ENCODE data around the gene GSTA4. TPM values are rescaled to one million over a fixed set of nuclear protein-coding genes. Genes with fewer than 3 reads are reported as not detected.
"Not testable (repeated sequence)": the region's sequence is repeated elsewhere in the genome, so short reads cannot be mapped to it uniquely, and the experiment has no call there.

The GSTA4 gene
- total RNA-seq, 2 experiments from 2014 or later: 23.5 to 28.9 TPM

DNA sequence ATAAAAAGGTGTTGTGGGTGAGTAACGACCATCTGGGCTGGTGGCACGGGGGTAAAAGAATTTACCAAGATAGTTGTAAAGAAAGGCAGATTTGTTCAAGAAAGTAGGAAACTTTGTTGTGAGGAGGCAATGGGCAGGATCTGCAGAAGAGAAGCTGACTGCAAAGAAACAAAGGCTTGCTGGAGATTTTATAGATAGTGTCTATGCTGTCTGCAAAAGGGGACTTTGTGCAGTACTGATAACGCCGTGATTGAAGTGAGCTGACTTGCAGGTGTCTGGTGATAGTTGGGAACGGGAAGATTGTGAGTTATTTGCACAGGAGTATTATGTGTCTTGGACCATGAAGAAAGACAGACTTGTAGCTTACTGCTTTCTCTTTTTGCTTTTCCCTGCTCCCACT is 48.8 kb downstream of the GSTA4 start:
- H3K9me3 Mint-ChIP-seq (ENCODE audit: low read depth): no peaks in the 10 kb centered on the region
- ATAC-seq: no peak
- H3K27me3 Mint-ChIP-seq: peaks cover 29% of the 10 kb centered on the region
- peaks cover 7% of the 10 kb centered on the region for H3K4me1 Mint-ChIP-seq
- intact Hi-C loops (cut with DNase I, micrococcal nuclease): no loop called here
- H3K36me3 Mint-ChIP-seq (ENCODE audit: low read depth): no peaks in the 10 kb centered on the region
- CTCF ChIA-PET: interaction anchor here (0.6 kb wide), 1 partner anchor 10 kb away, joined by 3 read pairs; no protein-coding TSS in a partner anchor
- H3K27ac Mint-ChIP-seq: no peak overlapping the region
- POLR2A ChIA-PET: no interaction called here
- no peak overlapping the region for H3K4me3 Mint-ChIP-seq
- no peak for DNase-seq

DNA sequence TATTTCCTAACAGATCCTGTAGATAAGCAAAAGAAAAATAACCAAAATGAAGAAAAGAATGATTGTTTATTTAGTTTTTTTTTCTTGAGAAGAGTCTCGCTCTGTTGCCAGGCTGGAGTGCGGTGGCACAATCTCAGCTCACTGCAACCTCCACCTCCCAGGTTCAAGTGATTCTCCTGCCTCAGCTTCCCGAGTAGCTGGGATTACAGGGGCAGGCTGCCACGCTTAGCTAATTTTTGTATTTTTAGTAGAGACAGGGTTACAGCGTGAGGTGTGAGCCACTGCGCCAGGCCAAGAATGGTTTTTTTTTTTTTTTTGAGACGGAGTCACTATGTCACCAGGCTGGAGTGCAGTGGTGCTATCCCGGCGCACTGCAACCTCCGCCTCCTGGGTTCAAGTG is 52.3 kb downstream of the GSTA4 start:
- POLR2A ChIA-PET; ATAC-seq; H3K4me3 Mint-ChIP-seq; H3K27ac Mint-ChIP-seq; H3K9me3 Mint-ChIP-seq (ENCODE audit: low read depth); H3K4me1 Mint-ChIP-seq; CTCF ChIA-PET; H3K36me3 Mint-ChIP-seq (ENCODE audit: low read depth); intact Hi-C loops (cut with DNase I, micrococcal nuclease); DNase-seq: not testable (repeated sequence)
- H3K27me3 Mint-ChIP-seq: peaks cover 23% of the 10 kb centered on the region

DNA sequence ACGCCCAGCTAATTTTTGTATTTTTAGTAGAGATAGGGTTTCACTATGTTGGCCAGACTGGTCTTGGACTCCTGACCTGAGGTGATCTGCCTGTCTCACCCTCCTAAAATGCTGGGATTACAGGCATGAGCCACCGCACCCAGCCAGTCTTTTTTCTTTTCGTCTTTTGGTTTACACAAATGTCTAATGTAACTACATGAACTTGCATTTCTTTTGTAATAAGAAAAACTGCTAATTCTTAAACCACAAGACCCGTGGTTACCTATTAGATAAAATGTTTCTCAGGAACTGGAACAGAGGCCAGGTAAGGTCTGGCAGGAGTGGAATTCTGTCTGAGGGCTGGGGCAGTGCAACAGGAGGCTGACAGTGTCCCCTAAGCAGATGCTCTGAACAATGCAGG is 52.9 kb downstream of the GSTA4 start:
- Mint-ChIP-seq H3K27me3 (peaks cover 19% of the 10 kb centered on the region), H3K4me3 (no peak overlapping the region), H3K27ac (no peak overlapping the region), H3K4me1 (peaks cover 7% of the 10 kb centered on the region), H3K9me3 (ENCODE audit: low read depth) (no peaks in the 10 kb centered on the region), H3K36me3 (ENCODE audit: low read depth) (no peaks in the 10 kb centered on the region)
- ChIA-PET POLR2A (no interaction called here), CTCF (interaction anchor here (0.6 to 0.8 kb wide), 3 partner anchors 18 to 778 kb away, joined by 3 to 4 read pairs (median 3); no protein-coding TSS in a partner anchor)
- ATAC-seq: no peak
- no peak for DNase-seq
- intact Hi-C loops (cut with DNase I, micrococcal nuclease): no loop called here

DNA sequence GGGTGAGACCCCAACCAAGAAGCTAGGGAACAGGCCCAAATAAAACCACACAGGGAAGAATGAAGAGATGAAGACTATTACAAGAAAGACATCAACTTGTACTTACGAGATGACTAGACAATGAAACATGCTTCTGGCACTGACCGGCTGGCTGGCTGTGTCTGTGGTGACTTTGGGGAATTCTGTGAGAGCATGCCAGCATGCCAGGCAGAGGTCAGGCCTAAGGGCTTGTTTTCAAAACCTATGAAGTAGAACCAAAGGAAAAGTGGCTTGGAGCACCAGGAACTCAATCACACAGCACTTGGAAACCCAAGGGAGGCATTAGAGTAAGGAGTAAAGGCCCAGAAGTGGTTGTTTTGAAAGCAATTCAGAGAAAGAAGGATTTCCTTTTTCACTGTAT is 57.2 kb downstream of the GSTA4 start:
- CTCF ChIA-PET: no interaction called here
- POLR2A ChIA-PET: no interaction called here
- H3K27me3 Mint-ChIP-seq: peaks cover 3% of the 10 kb centered on the region
- H3K9me3 Mint-ChIP-seq (ENCODE audit: low read depth): no peaks in the 10 kb centered on the region
- no peak overlapping the region for H3K4me3 Mint-ChIP-seq
- no peak for DNase-seq
- H3K36me3 Mint-ChIP-seq (ENCODE audit: low read depth): no peaks in the 10 kb centered on the region
- no peak overlapping the region for H3K27ac Mint-ChIP-seq
- intact Hi-C loops (cut with DNase I, micrococcal nuclease): no loop called here
- no peaks in the 10 kb centered on the region for H3K4me1 Mint-ChIP-seq
- ATAC-seq: no peak

DNA sequence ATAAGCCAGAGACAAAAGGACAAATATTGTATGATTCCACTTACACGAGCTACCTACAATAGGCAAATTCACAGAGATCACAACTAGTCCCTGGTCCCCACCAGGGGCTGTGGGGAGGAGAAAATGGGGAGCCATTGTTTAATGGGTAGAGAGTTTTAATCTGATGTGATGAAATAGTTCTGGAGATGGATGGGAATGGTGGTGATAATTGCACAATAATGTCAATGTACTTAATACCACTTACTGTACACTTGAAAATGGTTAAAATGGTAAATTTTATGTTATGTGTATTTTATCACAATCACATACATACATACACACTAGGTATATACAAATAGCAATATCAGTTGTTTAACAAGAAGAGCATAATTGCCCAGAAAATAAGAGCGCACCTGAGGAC is 61.3 kb downstream of the GSTA4 start:
- no peak for DNase-seq
- Mint-ChIP-seq H3K27ac (no peak overlapping the region), H3K4me3 (no peak overlapping the region), H3K36me3 (ENCODE audit: low read depth) (no peaks in the 10 kb centered on the region), H3K27me3 (no peaks in the 10 kb centered on the region), H3K4me1 (peaks cover 2% of the 10 kb centered on the region), H3K9me3 (ENCODE audit: low read depth) (no peaks in the 10 kb centered on the region)
- ChIA-PET POLR2A (no interaction called here), CTCF (no interaction called here)
- no peak for ATAC-seq
- intact Hi-C loops (cut with DNase I, micrococcal nuclease): no loop called here

DNA sequence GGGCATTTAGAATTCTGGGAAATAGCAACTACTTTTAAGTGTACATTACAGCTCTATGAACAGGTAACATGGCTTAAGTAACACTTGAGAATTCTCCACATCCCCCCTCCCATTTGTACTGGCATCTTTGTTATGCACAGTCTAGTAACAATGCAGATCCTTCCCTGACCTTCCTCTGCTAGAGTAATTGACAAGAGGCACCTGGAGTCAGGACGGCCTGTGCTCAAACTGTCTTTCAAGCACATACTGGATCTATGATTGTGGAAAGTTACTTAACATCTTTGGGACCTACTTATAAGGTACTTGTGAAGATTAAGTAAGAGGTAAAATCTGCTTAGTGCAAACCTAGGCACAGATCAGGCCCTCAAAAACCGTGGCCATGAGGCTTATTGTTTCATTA is 63.7 kb downstream of the GSTA4 start:
- POLR2A ChIA-PET: no interaction called here
- Mint-ChIP-seq H3K36me3 (ENCODE audit: low read depth) (no peaks in the 10 kb centered on the region), H3K27me3 (no peaks in the 10 kb centered on the region), H3K4me3 (no peak overlapping the region), H3K4me1 (peaks cover 2% of the 10 kb centered on the region), H3K9me3 (ENCODE audit: low read depth) (no peaks in the 10 kb centered on the region), H3K27ac (no peak overlapping the region)
- intact Hi-C loops (cut with DNase I, micrococcal nuclease): no loop called here
- CTCF ChIA-PET: interaction anchor here (0.8 kb wide), 1 partner anchor 50 kb away, joined by 3 read pairs; no protein-coding TSS in a partner anchor
- ATAC-seq (no peak), DNase-seq (no peak)

DNA sequence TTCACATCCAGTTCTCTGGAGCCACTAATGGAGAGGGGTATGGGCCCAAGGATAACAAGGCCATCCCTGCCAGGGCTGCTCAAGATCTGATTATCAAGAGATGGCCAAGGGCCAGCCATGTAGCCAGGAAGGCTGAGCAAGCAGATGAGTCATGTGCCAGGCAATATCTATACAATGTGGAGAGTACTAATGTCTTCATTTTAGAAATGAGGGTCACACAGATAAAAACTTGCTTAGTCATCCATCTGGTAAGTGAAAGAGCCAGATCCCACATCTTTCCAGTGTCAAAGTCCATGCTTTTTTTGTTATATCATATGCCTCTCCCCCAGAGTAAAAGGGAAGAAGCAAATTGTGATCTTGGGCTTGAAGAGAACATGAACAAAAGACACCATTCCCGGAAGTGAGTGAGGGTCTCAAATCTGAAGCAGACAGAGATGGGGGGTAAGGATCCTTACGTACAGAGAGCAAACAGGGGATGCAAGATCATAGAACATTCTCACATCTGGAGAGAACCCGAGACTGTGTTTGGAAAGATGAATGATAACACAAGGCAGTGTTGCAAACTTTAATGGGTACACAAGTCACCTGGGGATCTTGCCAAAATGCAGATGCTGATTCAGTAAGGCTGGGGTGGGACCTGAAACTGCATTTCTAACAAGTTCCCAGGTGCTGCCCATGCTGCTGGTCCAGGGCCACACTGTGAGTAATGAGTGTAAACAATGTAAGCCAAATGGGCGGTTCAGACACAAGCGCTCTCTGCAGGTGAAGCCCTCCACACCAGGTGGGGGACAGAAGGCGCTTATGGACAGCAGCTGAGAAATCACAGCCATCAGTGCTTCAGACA is 65.5 kb downstream of the GSTA4 start:
- H3K27me3 Mint-ChIP-seq: no peaks in the 10 kb centered on the region
- DNase-seq: no peak
- H3K4me1 Mint-ChIP-seq: peaks cover 2% of the 10 kb centered on the region
- ATAC-seq: peak; percentile 36
- intact Hi-C loops (cut with DNase I, micrococcal nuclease): no loop called here
- no peaks in the 10 kb centered on the region for H3K36me3 Mint-ChIP-seq (ENCODE audit: low read depth)
- CTCF ChIA-PET: no interaction called here
- H3K9me3 Mint-ChIP-seq (ENCODE audit: low read depth): no peaks in the 10 kb centered on the region
- POLR2A ChIA-PET: no interaction called here
- no peak overlapping the region for H3K27ac Mint-ChIP-seq
- H3K4me3 Mint-ChIP-seq: no peak overlapping the region

Other genes with a start within 250 kb of the GSTA4 start
- gene GSTA2, start 231.8 kb downstream of the GSTA4 start, total RNA-seq: not detected
- gene GSTA1, start 191.5 kb downstream of the GSTA4 start, total RNA-seq: not detected
- not detected for gene GSTA5, start 154.5 kb downstream of the GSTA4 start, total RNA-seq
- gene GSTA3, start 85.6 kb downstream of the GSTA4 start, total RNA-seq: not detected
- gene CILK1, start 66.5 kb upstream of the GSTA4 start, total RNA-seq: 1 to 10 TPM; 7.5 to 8.2 TPM
- gene FBXO9, start 70.1 kb upstream of the GSTA4 start, total RNA-seq: 10 to 100 TPM; 51.2 to 58.7 TPM
- gene GCM1, start 153.6 kb upstream of the GSTA4 start, total RNA-seq: under 1 TPM in 1 of 2 experiments, not detected in 1; 0.07 TPM